H1 (cell line): ENCODE results near the gene CPNE5.

Experiments used
- ATF2 ChIP-seq: IDR thresholded peaks from 2 replicates; pipeline ENCODE4 v1.6.1; 2012; ENCODE audit warnings: low read length, inconsistent platforms
- ATF3 ChIP-seq: IDR thresholded peaks from 2 replicates; pipeline ENCODE4 v1.6.1; 2011; ENCODE audit warnings: low read depth, mild to moderate bottlenecking, low read length; ENCODE audit not compliant: insufficient read depth
- CBX5 ChIP-seq: fragments of 300-800, 300-1000 bp; sonication (generic); IDR thresholded peaks from 2 replicates; pipeline ENCODE4 v1.7.1; 2016; ENCODE audit warnings: antibody characterized with exemption, low read length, low read depth
- CTCF ChIP-seq, 3 experiments: IDR thresholded peaks; 1 replicate in 2 of 3; 2 replicates in 1 of 3; pipeline versions ENCODE4 v1.5.1 to v1.6.1; 2011; ENCODE audit warnings: low read length in 3 of 3, mild to moderate bottlenecking in 3 of 3, inconsistent platforms in 2 of 3, low read depth in 1 of 3, moderate library complexity in 1 of 3; ENCODE audit not compliant: insufficient read depth in 1 of 3; ENCODE audit errors: control extremely low read depth in 1 of 3
- GABPA ChIP-seq: IDR thresholded peaks from 2 replicates; pipeline ENCODE4 v1.6.1; 2011; ENCODE audit warnings: mild to moderate bottlenecking, low read length, moderate library complexity, borderline replicate concordance; ENCODE audit not compliant: insufficient read depth
- JUN ChIP-seq: IDR thresholded peaks from 2 replicates; pipeline ENCODE4 v1.6.1; 2011; ENCODE audit warnings: low read depth, mild to moderate bottlenecking, improper control_type of control experiment, low read length
- KDM1A ChIP-seq: fragments of 200-600, 300-600 bp; sonication (generic); IDR thresholded peaks from 2 replicates; pipeline ENCODE4 v1.7.1; 2016; ENCODE audit warnings: mild to moderate bottlenecking, low read length, borderline replicate concordance
- MAFK ChIP-seq: IDR thresholded peaks from 2 replicates; pipeline ENCODE4 v1.6.1; 2012; ENCODE audit warnings: low read depth, mild to moderate bottlenecking, improper control_type of control experiment, low read length
- MAX ChIP-seq: IDR thresholded peaks from 2 replicates; pipeline ENCODE4 v1.6.1; 2012; ENCODE audit warnings: inconsistent platforms
- POLR2A ChIP-seq, 2 experiments: IDR thresholded peaks; 1 replicate in 1 of 2; 2 replicates in 1 of 2; pipeline ENCODE4 v1.6.1; 2011; ENCODE audit warnings: low read depth in 2 of 2, low read length in 2 of 2, mild to moderate bottlenecking in 2 of 2; ENCODE audit errors: control extremely low read depth in 1 of 2
- POLR2AphosphoS5 ChIP-seq: IDR thresholded peaks from 2 replicates; pipeline ENCODE4 v1.6.1; 2011; ENCODE audit warnings: low read depth, low read length
- SP2 ChIP-seq: IDR thresholded peaks from 2 replicates; pipeline ENCODE4 v1.6.1; 2012; ENCODE audit warnings: mild to moderate bottlenecking, low read length, inconsistent platforms

- no peak for TF ChIP-seq POLR2AphosphoS5
- TF ChIP-seq KDM1A = no peak
- TF ChIP-seq ATF2 = no peak
- TF ChIP-seq JUN = no peak
- no peak for TF ChIP-seq ATF3
- TF ChIP-seq POLR2A (IDR thresholded peaks at IDR 0.05; ENCODE audit: control extremely low read depth in 1 of 2, low read depth in 2 of 2, low read length in 2 of 2) = no peak
- no peak for TF ChIP-seq CTCF (IDR thresholded peaks at IDR 0.05; ENCODE audit: control extremely low read depth in 1 of 3, insufficient read depth in 1 of 3, low read depth in 1 of 3, low read length in 3 of 3)
- TF ChIP-seq CBX5 = no peak
- no peak for TF ChIP-seq SP2
- TF ChIP-seq GABPA = no peak
- TF ChIP-seq MAX = no peak
- no peak for TF ChIP-seq MAFK
Measured at GRCh38 chr6:36786055-36786675, 53.1 kb downstream of the CPNE5 start.
